ENCODE measurements around the gene ECHDC3. TPM values are rescaled to one million over a fixed set of nuclear protein-coding genes. Genes with fewer than 3 reads are reported as not detected.

ECHDC3 gene
- total and polyA plus RNA-seq, 2 of the 8 experiments (the other 6 are each of a cell fraction or from before 2014, with no cell fraction given), result 15.6 to 19.9 TPM

DNA sequence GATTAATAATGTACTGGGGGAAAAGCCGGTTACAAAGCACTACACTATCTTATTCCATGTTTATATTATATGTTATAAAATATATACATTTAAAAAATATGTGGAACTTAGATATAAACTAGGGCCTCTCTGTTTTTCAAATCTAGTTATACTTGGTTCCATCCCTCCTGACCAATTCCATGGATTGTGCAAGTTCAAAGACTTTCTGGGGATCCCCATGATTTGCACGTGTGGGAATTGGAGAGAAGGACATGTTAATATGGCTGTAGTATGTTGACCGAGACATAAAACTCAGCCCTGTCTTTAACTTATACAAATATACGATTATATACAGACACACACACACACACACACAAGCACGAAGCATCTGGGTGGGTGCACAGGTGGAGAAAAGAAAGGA, 18.8 kb upstream of the ECHDC3 start:
- no peak overlapping the region for H3K56ac ChIP-seq (replicated peaks; ENCODE audit: insufficient read length, low read depth, low read length)
- CTCF ChIA-PET (ENCODE audit: partially characterized antibody), result interaction anchor here (0.6 to 2.8 kb wide), 7 partner anchors 16 to 263 kb away, joined by 3 to 6 read pairs (median 5); no protein-coding TSS in a partner anchor
- H3K79me2 ChIP-seq (ENCODE audit: control insufficient read depth in 1 of 2, insufficient read depth in 2 of 2, low read length in 2 of 2), result no peaks in the 10 kb centered on the region
- H3K27ac ChIP-seq (ENCODE audit: low read depth, low read length), result no peak overlapping the region
- no peaks in the 10 kb centered on the region for H4K20me1 ChIP-seq (replicated peaks in 1 of 2; ENCODE audit: control insufficient read depth in 1 of 2, insufficient read depth in 2 of 2, low read length in 2 of 2)
- H3K4me2 ChIP-seq (ENCODE audit: insufficient read depth in 1 of 2, low read depth in 2 of 2, low read length in 2 of 2), result no peak overlapping the region
- TF ChIP-seq RXRA (IDR thresholded peaks at IDR 0.05; ENCODE audit: insufficient read depth, low read depth, low read length), result no peak
- TF ChIP-seq EP300 (IDR thresholded peaks at IDR 0.05; ENCODE audit: borderline replicate concordance in 1 of 2, low read depth in 2 of 2, low read length in 2 of 2), result no peak
- no peak for TF ChIP-seq NRF1 (IDR thresholded peaks at IDR 0.05; ENCODE audit: low read depth, low read length)
- TF ChIP-seq, protein P1, sequence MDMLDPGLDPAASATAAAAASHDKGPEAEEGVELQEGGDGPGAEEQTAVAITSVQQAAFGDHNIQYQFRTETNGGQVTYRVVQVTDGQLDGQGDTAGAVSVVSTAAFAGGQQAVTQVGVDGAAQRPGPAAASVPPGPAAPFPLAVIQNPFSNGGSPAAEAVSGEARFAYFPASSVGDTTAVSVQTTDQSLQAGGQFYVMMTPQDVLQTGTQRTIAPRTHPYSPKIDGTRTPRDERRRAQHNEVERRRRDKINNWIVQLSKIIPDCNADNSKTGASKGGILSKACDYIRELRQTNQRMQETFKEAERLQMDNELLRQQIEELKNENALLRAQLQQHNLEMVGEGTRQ (IDR thresholded peaks at IDR 0.05; ENCODE audit: low read length), result no peak
- TF ChIP-seq RAD21 (IDR thresholded peaks at IDR 0.05 in 1 of 2, conservative IDR thresholded peaks at IDR 0.05 in 1 of 2; ENCODE audit: low read depth in 2 of 2, low read length in 2 of 2), result no peak
- H4K91ac ChIP-seq (replicated peaks; ENCODE audit: insufficient read length, low read length), result no peak overlapping the region
- 88% methylated on average over 5 of the region's 5 CpGs; no CpG with 5 or more reads in 1 of the 2 experiments for WGBS, 2 experiments (ENCODE audit: extremely low coverage in 1 of 2, insufficient coverage in 1 of 2, insufficient read length in 1 of 2, insufficient replicate concordance in 2 of 2, low coverage in 1 of 2, low lambda C conversion rate in 2 of 2, missing lambda C conversion rate in 1 of 2)
- H2BK20ac ChIP-seq (ENCODE audit: low read length), result no peak overlapping the region
- H4K5ac ChIP-seq (ENCODE audit: insufficient read length, low read depth, low read length), result no peak overlapping the region
- no peak overlapping the region for H2BK12ac ChIP-seq (ENCODE audit: low read depth, low read length)
- H3K4me1 ChIP-seq (replicated peaks in 1 of 4; ENCODE audit: control insufficient read depth in 3 of 4, insufficient read depth in 4 of 4, low read length in 3 of 4), result no peaks in the 10 kb centered on the region
- H3K9ac ChIP-seq (replicated peaks in 1 of 4; ENCODE audit: extremely low read depth in 1 of 4, low read depth in 3 of 4, low read length in 3 of 4), result no peak overlapping the region
- no peak overlapping the region for H2BK5ac ChIP-seq (ENCODE audit: low read depth, low read length)
- H3K4ac ChIP-seq (replicated peaks; ENCODE audit: insufficient read length, low read depth, low read length), result no peak overlapping the region
- no peaks in the 10 kb centered on the region for H3K9me3 ChIP-seq (ENCODE audit: insufficient read depth in 2 of 2, low read depth in 1 of 2, low read length in 1 of 2)
- no peaks in the 10 kb centered on the region for H3K36me3 ChIP-seq (ENCODE audit: control insufficient read depth in 2 of 4, insufficient read depth in 4 of 4, low read length in 3 of 4)
- no peak overlapping the region for H2BK120ac ChIP-seq (replicated peaks; ENCODE audit: low read depth, low read length)
- H3K18ac ChIP-seq (ENCODE audit: extremely low read depth, low read length), result no peak overlapping the region
- FAIRE-seq (no peak), DNase-seq (ENCODE audit: low read depth in 1 of 2, low spot score in 2 of 2) (no peak)
- no peak overlapping the region for H2AK5ac ChIP-seq (ENCODE audit: low read depth, low read length)
- H3K79me1 ChIP-seq (ENCODE audit: low read depth, low read length), result no peaks in the 10 kb centered on the region
- no peak overlapping the region for H3K14ac ChIP-seq (ENCODE audit: insufficient read length)
- no peaks in the 10 kb centered on the region for H3K27me3 ChIP-seq (replicated peaks in 1 of 4; ENCODE audit: control insufficient read depth in 3 of 4, extremely low read depth in 1 of 4, insufficient read depth in 3 of 4, low read length in 3 of 4)
- H4K8ac ChIP-seq (ENCODE audit: extremely low read depth, insufficient read depth, low read length), result no peak overlapping the region
- POLR2A ChIA-PET (ENCODE audit: partially characterized antibody), result no interaction called here
- H3K4me3 ChIP-seq (ENCODE audit: extremely low read depth in 1 of 4, insufficient read depth in 2 of 4, low read depth in 3 of 4, low read length in 4 of 4), result no peak overlapping the region
- no peak overlapping the region for H2BK15ac ChIP-seq (ENCODE audit: low read length)
- no peak overlapping the region for H2AFZ ChIP-seq (ENCODE audit: low read length)
- no peaks in the 10 kb centered on the region for H3K23me2 ChIP-seq (ENCODE audit: low read depth, low read length)
- H3K23ac ChIP-seq (ENCODE audit: insufficient read length), result no peak overlapping the region

Measured in H1 (cell line).